GM11168 (cell line): ENCODE results near the gene GSG1L2.
"Not testable (repeated sequence)": the region's sequence is repeated elsewhere in the genome, so short reads cannot be mapped to it uniquely, and the experiment has no call there.

ENCODE experiments used
- in situ Hi-C: fragments of 300-500 bp; cut with MboI; formaldehyde crosslinking; loops from one replicate; pipeline ENCODE4 v1.12.0; 2022; ENCODE audit warnings: low sequenced_read_pairs; ENCODE audit not compliant: unreplicated experiment

The GSG1L2 gene

GRCh38 chr17:9798008-9798407 lies 23.9 kb downstream of the GSG1L2 start:
- in situ Hi-C loops: no loop called here

GRCh38 chr17:9792181-9792840 lies 29.6 kb downstream of the GSG1L2 start:
- in situ Hi-C loops: no loop called here

- in situ Hi-C loops: no loop called here
Measured at GRCh38 chr17:9790889-9791876, 30.7 kb downstream of the GSG1L2 start, which contains the start of gene DHRS7C. Gene DHRS7C, minus strand, starts transcription at chr17:9791592. Its CDS starts 308 bp downstream, at chr17:9791284.

GRCh38 chr17:9790316-9790715 lies 31.6 kb downstream of the GSG1L2 start:
- in situ Hi-C loops: no loop called here

GRCh38 chr17:9788601-9789000 lies 33.3 kb downstream of the GSG1L2 start:
- in situ Hi-C loops: no loop called here

- in situ Hi-C loops: no loop called here
Measured at GRCh38 chr17:9784544-9784943, 37.3 kb downstream of the GSG1L2 start.

GRCh38 chr17:9783465-9783864 lies 38.4 kb downstream of the GSG1L2 start:
- in situ Hi-C loops: not testable (repeated sequence)

GRCh38 chr17:9783050-9783449 lies 38.8 kb downstream of the GSG1L2 start:
- in situ Hi-C loops: no loop called here

GRCh38 chr17:9780552-9780951 lies 41.3 kb downstream of the GSG1L2 start:
- in situ Hi-C loops: no loop called here

GRCh38 chr17:9776911-9777310 lies 45.0 kb downstream of the GSG1L2 start:
- in situ Hi-C loops: no loop called here

- in situ Hi-C loops: no loop called here
Measured at GRCh38 chr17:9772658-9773057, 49.2 kb downstream of the GSG1L2 start.

GRCh38 chr17:9771465-9771864 lies 50.4 kb downstream of the GSG1L2 start:
- in situ Hi-C loops: no loop called here

GRCh38 chr17:9769036-9769695 lies 52.7 kb downstream of the GSG1L2 start:
- in situ Hi-C loops: no loop called here

- in situ Hi-C loops: no loop called here
Measured at GRCh38 chr17:9768381-9768934, 53.4 kb downstream of the GSG1L2 start.

- in situ Hi-C loops: no loop called here
Measured at GRCh38 chr17:9767432-9767991, 54.4 kb downstream of the GSG1L2 start.

GRCh38 chr17:9766970-9767369 lies 54.9 kb downstream of the GSG1L2 start:
- in situ Hi-C loops: no loop called here

GRCh38 chr17:9765322-9765721 lies 56.6 kb downstream of the GSG1L2 start:
- in situ Hi-C loops: no loop called here

- in situ Hi-C loops: no loop called here
Measured at GRCh38 chr17:9763643-9764042, 58.2 kb downstream of the GSG1L2 start.

GRCh38 chr17:9760266-9760665 lies 61.6 kb downstream of the GSG1L2 start:
- in situ Hi-C loops: no loop called here

- in situ Hi-C loops: no loop called here
Measured at GRCh38 chr17:9755083-9755482, 66.8 kb downstream of the GSG1L2 start.
